CD14-positive monocyte (primary cell): ENCODE measurements around the gene SYTL2. TPM values are rescaled to one million over a fixed set of nuclear protein-coding genes. Genes with fewer than 3 reads are reported as not detected.

Experiments
- DNase-seq, 3 donors: peaks; one replicate each; pipeline ENCODE4 v3.0.0-alpha.2; 2011 to 2022
- H2AFZ ChIP-seq: 2 replicates; pipeline ENCODE4 v1.6.0; 2012; ENCODE audit warnings: mild to moderate bottlenecking, low read depth, low read length, inconsistent platforms; ENCODE audit not compliant: insufficient read depth, poor library complexity, severe bottlenecking
- H3K27ac ChIP-seq, 2 donors: 1 replicate in 1 of 2; 2 replicates in 1 of 2; pipeline ENCODE4 v1.5.1; 2012 to 2013; ENCODE audit warnings: low read length in 2 of 2, control low read depth in 1 of 2, inconsistent platforms in 1 of 2, low read depth in 1 of 2, mild to moderate bottlenecking in 1 of 2
- H3K27me3 ChIP-seq, 2 donors: one replicate each; pipeline versions ENCODE4 v1.6.0 to v1.6.1; 2011 to 2013; ENCODE audit warnings: low read length in 2 of 2; ENCODE audit not compliant: control insufficient read depth in 2 of 2, insufficient read depth in 2 of 2
- H3K36me3 ChIP-seq, 2 donors: replicated peaks in 1 of 2; 1 replicate in 1 of 2; 2 replicates in 1 of 2; pipeline versions ENCODE4 v1.5.1 to v1.6.1; 2012 to 2013; ENCODE audit warnings: low read length in 2 of 2, control low read depth in 1 of 2, inconsistent platforms in 1 of 2, mild to moderate bottlenecking in 1 of 2; ENCODE audit not compliant: insufficient read depth in 2 of 2, control insufficient read depth in 1 of 2
- H3K4me1 ChIP-seq, 2 donors: 1 replicate in 1 of 2; 2 replicates in 1 of 2; pipeline versions ENCODE4 v1.5.1 to v1.6.1; 2012 to 2013; ENCODE audit warnings: low read length in 2 of 2, control low read depth in 1 of 2, inconsistent platforms in 1 of 2, mild to moderate bottlenecking in 1 of 2, moderate library complexity in 1 of 2; ENCODE audit not compliant: insufficient read depth in 2 of 2, control insufficient read depth in 1 of 2
- H3K4me2 ChIP-seq: replicated peaks from 2 replicates; pipeline ENCODE3; 2012; ENCODE audit warnings: low read length, moderate library complexity, mild to moderate bottlenecking; ENCODE audit not compliant: poor library complexity, severe bottlenecking; ENCODE audit errors: extremely low read depth
- H3K4me3 ChIP-seq, 3 experiments: fragments of 200-600 bp in 1 of 3; sonication (generic) in 1 of 3; replicated peaks in 1 of 3; 1 replicate in 2 of 3; 2 replicates in 1 of 3; pipeline ENCODE4 v1.5.1; 2011 to 2013; ENCODE audit warnings: low read length in 3 of 3, mild to moderate bottlenecking in 3 of 3, control low read depth in 2 of 3, low read depth in 2 of 3, inconsistent platforms in 1 of 3, moderate library complexity in 1 of 3
- H3K79me2 ChIP-seq: 2 replicates; pipeline ENCODE4 v1.6.0; 2012; ENCODE audit warnings: mild to moderate bottlenecking, control low read depth, inconsistent platforms, low read length, moderate library complexity; ENCODE audit not compliant: insufficient read depth
- H3K9ac ChIP-seq: 2 replicates; pipeline ENCODE4 v1.6.0; 2017; ENCODE audit warnings: low read length, mild to moderate bottlenecking; ENCODE audit not compliant: insufficient read depth, poor library complexity, severe bottlenecking
- H3K9me3 ChIP-seq, 2 donors: replicated peaks in 1 of 2; 1 replicate in 1 of 2; 2 replicates in 1 of 2; pipeline versions ENCODE4 v1.5.1 to v1.6.1; 2012 to 2013; ENCODE audit warnings: low read length in 2 of 2, control low read depth in 1 of 2; ENCODE audit not compliant: control insufficient read depth in 1 of 2, insufficient read depth in 1 of 2
- H4K20me1 ChIP-seq: 2 replicates; pipeline ENCODE4 v1.6.0; 2012; ENCODE audit warnings: mild to moderate bottlenecking, low read length, control low read depth, moderate library complexity; ENCODE audit not compliant: insufficient read depth
- H3K27ac Mint-ChIP-seq, 7 donors: one replicate each; pipeline ENCODE4 v1.8.0; 2020; ENCODE audit warnings: mild to moderate bottlenecking in 7 of 7, mixed read lengths in 7 of 7, moderate library complexity in 6 of 7, inconsistent platforms in 2 of 7
- H3K27me3 Mint-ChIP-seq, 3 donors: one replicate each; pipeline ENCODE4 v1.8.0; 2021 to 2022; ENCODE audit warnings: low read depth in 3 of 3, mild to moderate bottlenecking in 3 of 3, mixed read lengths in 3 of 3, moderate library complexity in 3 of 3, inconsistent platforms in 1 of 3
- H3K36me3 Mint-ChIP-seq, 2 donors: one replicate each; pipeline ENCODE4 v1.8.0; 2020; ENCODE audit warnings: mixed read lengths in 2 of 2, inconsistent platforms in 1 of 2, mild to moderate bottlenecking in 1 of 2
- H3K4me1 Mint-ChIP-seq: one replicate; pipeline ENCODE4 v1.8.0; 2020; ENCODE audit warnings: mild to moderate bottlenecking, mixed read lengths
- H3K4me3 Mint-ChIP-seq, 2 donors: one replicate each; pipeline ENCODE4 v1.8.0; 2020; ENCODE audit warnings: mild to moderate bottlenecking in 2 of 2, mixed read lengths in 2 of 2, moderate library complexity in 1 of 2
- H3K9me3 Mint-ChIP-seq, 7 donors: one replicate each; pipeline ENCODE4 v1.8.0; 2020 to 2022; ENCODE audit warnings: mixed read lengths in 7 of 7, mild to moderate bottlenecking in 6 of 7, moderate library complexity in 6 of 7, inconsistent platforms in 2 of 7
- WGBS: methylation state at CpG from one replicate; pipeline ENCODE4 v1.1.5; 2013; ENCODE audit warnings: missing lambda C conversion rate; ENCODE audit not compliant: insufficient coverage; 5-methylcytosine and 5-hydroxymethylcytosine counted together
- intact Hi-C, 2 donors: fragments of 100-400 bp; cut with micrococcal nuclease; formaldehyde crosslinking; loops; one replicate each; pipeline versions ENCODE4 v1.15.0 to v1.15.1; 2023
- polyA plus RNA-seq, 3 donors: library from polyadenylated mRNA; depleted of rRNA in 1 of 3; unstranded in 2 of 3; stranded (reverse) in 1 of 3; fragments of 300-500 nt in 2 of 3; fragments of >200 nt in 1 of 3; fragmentation: Illumina TruSeq in 2 of 3; gene quantifications; 1 replicate in 2 of 3; 2 replicates in 1 of 3; pipeline ENCODE4 v1.2.3, GENCODE V29; 2012 to 2021
- TF ChIP-seq, protein P1 (sequence below): fragments of 200-600 bp; IDR thresholded peaks from one replicate; pipeline ENCODE4 v1.8.0; 2022; ENCODE audit warnings: antibody characterized with exemption, mild to moderate bottlenecking

Gene SYTL2
- polyA plus RNA-seq, 3 donors = 0.30 to 0.48 (median 0.34) TPM

DNA sequence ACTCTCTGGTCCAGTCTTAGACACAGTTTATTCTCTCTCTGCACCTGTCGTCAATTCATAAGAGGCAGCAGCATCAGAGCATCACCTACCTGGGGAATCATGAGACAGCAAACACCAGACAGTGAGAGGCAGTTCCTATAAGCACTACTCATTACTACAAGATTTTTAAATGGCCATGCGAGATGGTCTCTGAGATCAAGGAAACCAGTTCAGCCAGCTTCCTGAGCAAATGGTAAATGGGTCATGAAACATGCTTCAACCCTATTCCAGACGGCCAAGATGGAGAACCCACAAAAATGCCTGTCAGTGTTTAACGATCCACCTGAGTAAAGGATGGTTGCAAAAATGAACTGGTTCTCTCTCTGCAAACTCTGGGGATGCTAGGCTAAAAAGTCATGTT, 52.9 kb downstream of the SYTL2 start:
- Histone ChIP-seq H3K4me1 (no peaks in the 10 kb centered on the region), H3K79me2 (no peaks in the 10 kb centered on the region), H3K27ac (no peak overlapping the region), H3K27me3 (no peaks in the 10 kb centered on the region), H4K20me1 (no peaks in the 10 kb centered on the region), H3K4me2 (no peak overlapping the region), H3K9me3 (no peaks in the 10 kb centered on the region), H2AFZ (no peak overlapping the region), H3K36me3 (no peaks in the 10 kb centered on the region), H3K9ac (no peak overlapping the region), H3K4me3 (no peak overlapping the region)
- H3K27ac Mint-ChIP-seq = no peak overlapping the region
- no peaks in the 10 kb centered on the region for H3K9me3 Mint-ChIP-seq
- 100% methylated on average over 1 of the region's 4 CpGs for WGBS
- H3K27me3 Mint-ChIP-seq = peaks cover 0 to 1% (median 0%) of the 10 kb centered on the region in 3 donors
- H3K36me3 Mint-ChIP-seq = no peaks in the 10 kb centered on the region
- TF ChIP-seq, protein P1, sequence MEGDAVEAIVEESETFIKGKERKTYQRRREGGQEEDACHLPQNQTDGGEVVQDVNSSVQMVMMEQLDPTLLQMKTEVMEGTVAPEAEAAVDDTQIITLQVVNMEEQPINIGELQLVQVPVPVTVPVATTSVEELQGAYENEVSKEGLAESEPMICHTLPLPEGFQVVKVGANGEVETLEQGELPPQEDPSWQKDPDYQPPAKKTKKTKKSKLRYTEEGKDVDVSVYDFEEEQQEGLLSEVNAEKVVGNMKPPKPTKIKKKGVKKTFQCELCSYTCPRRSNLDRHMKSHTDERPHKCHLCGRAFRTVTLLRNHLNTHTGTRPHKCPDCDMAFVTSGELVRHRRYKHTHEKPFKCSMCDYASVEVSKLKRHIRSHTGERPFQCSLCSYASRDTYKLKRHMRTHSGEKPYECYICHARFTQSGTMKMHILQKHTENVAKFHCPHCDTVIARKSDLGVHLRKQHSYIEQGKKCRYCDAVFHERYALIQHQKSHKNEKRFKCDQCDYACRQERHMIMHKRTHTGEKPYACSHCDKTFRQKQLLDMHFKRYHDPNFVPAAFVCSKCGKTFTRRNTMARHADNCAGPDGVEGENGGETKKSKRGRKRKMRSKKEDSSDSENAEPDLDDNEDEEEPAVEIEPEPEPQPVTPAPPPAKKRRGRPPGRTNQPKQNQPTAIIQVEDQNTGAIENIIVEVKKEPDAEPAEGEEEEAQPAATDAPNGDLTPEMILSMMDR = no peak
- DNase-seq = no peak
- H3K4me3 Mint-ChIP-seq = no peak overlapping the region
- peaks cover 12% of the 10 kb centered on the region for H3K4me1 Mint-ChIP-seq
- intact Hi-C loops = no loop called here

DNA sequence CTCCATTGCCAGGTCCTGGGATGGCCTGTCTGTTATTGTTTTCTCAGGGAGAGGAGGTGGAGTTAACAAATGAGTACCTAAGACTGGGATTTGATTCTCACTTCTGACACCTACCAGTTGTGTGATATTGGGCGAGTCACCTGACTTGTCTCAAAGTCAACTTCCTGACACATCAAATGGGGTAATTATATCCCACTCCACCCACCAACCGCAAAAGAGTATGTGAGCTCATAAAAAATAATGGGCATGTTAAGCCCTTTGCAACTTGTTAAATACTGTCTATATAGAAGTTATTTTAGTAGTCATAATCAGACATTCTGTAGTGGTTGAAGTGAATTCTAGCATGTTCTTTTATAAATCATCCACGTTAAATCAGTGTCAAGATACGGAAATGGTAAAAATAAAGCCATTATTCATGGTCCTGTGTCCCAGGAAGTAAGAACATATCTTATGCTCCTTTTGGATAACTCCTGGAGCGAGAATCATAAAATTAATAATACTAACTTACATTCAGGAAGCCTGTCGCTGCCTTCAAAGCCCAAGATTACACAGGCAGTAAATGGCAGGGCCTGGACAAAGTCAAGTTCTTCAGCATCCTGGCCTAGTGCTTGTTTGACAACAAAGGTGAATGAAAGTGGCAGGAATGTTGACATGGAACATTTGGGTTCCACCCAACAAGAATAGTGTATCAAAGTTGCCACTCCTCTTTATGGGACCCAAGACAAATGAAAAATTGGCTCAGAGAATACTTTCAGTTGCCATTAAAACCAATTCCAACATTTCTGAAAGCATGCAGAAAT, 54.3 kb downstream of the SYTL2 start:
- no peak overlapping the region for H3K9ac ChIP-seq
- no CpG with 5 or more reads among the region's 6 CpGs for WGBS
- H3K79me2 ChIP-seq = no peaks in the 10 kb centered on the region
- no peak overlapping the region for H2AFZ ChIP-seq
- no peak overlapping the region for H3K4me3 ChIP-seq
- Mint-ChIP-seq H3K4me3 (no peak overlapping the region), H3K4me1 (peaks cover 13% of the 10 kb centered on the region), H3K9me3 (no peaks in the 10 kb centered on the region), H3K27ac (no peak overlapping the region), H3K27me3 (no peaks in the 10 kb centered on the region), H3K36me3 (no peaks in the 10 kb centered on the region)
- no peak overlapping the region for H3K4me2 ChIP-seq
- H3K36me3 ChIP-seq = no peaks in the 10 kb centered on the region
- no peaks in the 10 kb centered on the region for H3K9me3 ChIP-seq
- DNase-seq = no peak
- intact Hi-C loops = no loop called here
- no peaks in the 10 kb centered on the region for H3K4me1 ChIP-seq
- H3K27ac ChIP-seq = no peak overlapping the region
- H4K20me1 ChIP-seq = no peaks in the 10 kb centered on the region
- TF ChIP-seq, protein P1 = no peak
- no peaks in the 10 kb centered on the region for H3K27me3 ChIP-seq
